ENCODE data around the gene HSD17B4. TPM values are rescaled to one million over a fixed set of nuclear protein-coding genes. Genes with fewer than 3 reads are reported as not detected.

The HSD17B4 gene, protein sequence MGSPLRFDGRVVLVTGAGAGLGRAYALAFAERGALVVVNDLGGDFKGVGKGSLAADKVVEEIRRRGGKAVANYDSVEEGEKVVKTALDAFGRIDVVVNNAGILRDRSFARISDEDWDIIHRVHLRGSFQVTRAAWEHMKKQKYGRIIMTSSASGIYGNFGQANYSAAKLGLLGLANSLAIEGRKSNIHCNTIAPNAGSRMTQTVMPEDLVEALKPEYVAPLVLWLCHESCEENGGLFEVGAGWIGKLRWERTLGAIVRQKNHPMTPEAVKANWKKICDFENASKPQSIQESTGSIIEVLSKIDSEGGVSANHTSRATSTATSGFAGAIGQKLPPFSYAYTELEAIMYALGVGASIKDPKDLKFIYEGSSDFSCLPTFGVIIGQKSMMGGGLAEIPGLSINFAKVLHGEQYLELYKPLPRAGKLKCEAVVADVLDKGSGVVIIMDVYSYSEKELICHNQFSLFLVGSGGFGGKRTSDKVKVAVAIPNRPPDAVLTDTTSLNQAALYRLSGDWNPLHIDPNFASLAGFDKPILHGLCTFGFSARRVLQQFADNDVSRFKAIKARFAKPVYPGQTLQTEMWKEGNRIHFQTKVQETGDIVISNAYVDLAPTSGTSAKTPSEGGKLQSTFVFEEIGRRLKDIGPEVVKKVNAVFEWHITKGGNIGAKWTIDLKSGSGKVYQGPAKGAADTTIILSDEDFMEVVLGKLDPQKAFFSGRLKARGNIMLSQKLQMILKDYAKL
- total RNA-seq (2014; rRNA removed; shearing (Covaris generic)), result 96.5 and 208 TPM in 2 replicates

GRCh38 chr5:119452373-119453039 lies at the start of gene HSD17B4:
TSS of gene HSD17B4 (plus strand) at chr5:119452497. CDS start at chr5:119452576, 79 bp downstream.

Small RNA genes within 50 kb of the gene (small RNA-seq; reads per million reads assigned to genes)
- gene RNA5SP190, result 0.38 reads per million

Other genes starting within 250 kb of the HSD17B4 start
- gene TNFAIP8, start 96.5 kb upstream of the HSD17B4 start, total RNA-seq (2014; rRNA removed; shearing (Covaris generic)), result 7.1 and 9.2 TPM in 2 replicates
- not detected in 2 replicates for gene FAM170A, start 177.1 kb downstream of the HSD17B4 start, total RNA-seq (2014; rRNA removed; shearing (Covaris generic))